GM08714 (cell line): Measurements from ENCODE around the gene IL17D.
A peak's percentile ranks its signal among the peaks of the same experiment; 100 is the strongest.

Experiments used
- H3K4me3 ChIP-seq: fragments of 200-500 bp; sonication (Bioruptor generic); 2 replicates; pipeline ENCODE4 v1.5.1; 2014; ENCODE audit warnings: mild to moderate bottlenecking, low read length, inconsistent platforms
- ZNF274 ChIP-seq: IDR thresholded peaks from 2 replicates; pipeline ENCODE4 v1.6.1; 2012; ENCODE audit warnings: mild to moderate bottlenecking, low read depth, low read length

The IL17D gene

GRCh38 chr13:20682061-20682460, 21.4 kb upstream of the IL17D start:
- TF ChIP-seq ZNF274: no peak
- H3K4me3 ChIP-seq: no peak overlapping the region

GRCh38 chr13:20684041-20684440, 19.5 kb upstream of the IL17D start:
- no peak overlapping the region for H3K4me3 ChIP-seq
- TF ChIP-seq ZNF274: no peak

- H3K4me3 ChIP-seq: no peak overlapping the region
- TF ChIP-seq ZNF274: no peak
Measured at GRCh38 chr13:20684546-20684945, 19.0 kb upstream of the IL17D start.

- H3K4me3 ChIP-seq: no peak overlapping the region
- no peak for TF ChIP-seq ZNF274
Measured at GRCh38 chr13:20685092-20685491, 18.4 kb upstream of the IL17D start.

- H3K4me3 ChIP-seq: no peak overlapping the region
- TF ChIP-seq ZNF274: no peak
Measured at GRCh38 chr13:20686167-20686566, 17.3 kb upstream of the IL17D start.

- TF ChIP-seq ZNF274: no peak
- no peak overlapping the region for H3K4me3 ChIP-seq
Measured at GRCh38 chr13:20686863-20687579, 16.5 kb upstream of the IL17D start.

GRCh38 chr13:20689291-20689690, 14.2 kb upstream of the IL17D start:
- TF ChIP-seq ZNF274: no peak
- H3K4me3 ChIP-seq: no peak overlapping the region

GRCh38 chr13:20691616-20692015, 11.9 kb upstream of the IL17D start:
- no peak for TF ChIP-seq ZNF274
- H3K4me3 ChIP-seq: no peak overlapping the region

GRCh38 chr13:20696073-20696472, 7.4 kb upstream of the IL17D start:
- TF ChIP-seq ZNF274: no peak
- no peak overlapping the region for H3K4me3 ChIP-seq

- no peak for TF ChIP-seq ZNF274
Measured at GRCh38 chr13:20699715-20700114, 3.8 kb upstream of the IL17D start.

GRCh38 chr13:20700288-20700687, 3.2 kb upstream of the IL17D start:
- no peak for TF ChIP-seq ZNF274
- no peak overlapping the region for H3K4me3 ChIP-seq

More at GRCh38 chr13:20699715-20700114, 3.8 kb upstream of the IL17D start:
- H3K4me3 ChIP-seq: no peak overlapping the region

- no peak for TF ChIP-seq ZNF274
- no peak overlapping the region for H3K4me3 ChIP-seq
Measured at GRCh38 chr13:20701461-20701860, 2.0 kb upstream of the IL17D start.

- peak overlapping the region; percentile 84 for H3K4me3 ChIP-seq
- no peak for TF ChIP-seq ZNF274
Measured at GRCh38 chr13:20702530-20702914, 977 bp upstream of the IL17D start.

GRCh38 chr13:20703780-20704458, 420 bp downstream of the IL17D start:
- TF ChIP-seq ZNF274: no peak
- peak overlapping the region; percentile 63 for H3K4me3 ChIP-seq

- TF ChIP-seq ZNF274: no peak
- no peak overlapping the region for H3K4me3 ChIP-seq
Measured at GRCh38 chr13:20704459-20705069, 1.1 kb downstream of the IL17D start.
